Large intestine (tissue), 3 donors: ENCODE results near the gene SNX15. TPM values are rescaled to one million over a fixed set of nuclear protein-coding genes. Genes with fewer than 3 reads are reported as not detected.

Source experiments
- DNase-seq, 2 donors: peaks; one replicate each; pipeline versions ENCODE4 v3.0.0 to v3.0.0-alpha.2; 2013
- H3K27ac ChIP-seq: one replicate; pipeline ENCODE4 v1.5.1; 2013; ENCODE audit warnings: low read length
- H3K27me3 ChIP-seq: 2 replicates; pipeline ENCODE4 v1.6.1; 2013; ENCODE audit warnings: low read length; ENCODE audit not compliant: control insufficient read depth, insufficient read depth
- H3K36me3 ChIP-seq: 2 replicates; pipeline ENCODE4 v1.6.1; 2013; ENCODE audit warnings: low read length; ENCODE audit not compliant: control insufficient read depth, insufficient read depth
- H3K4me1 ChIP-seq: one replicate; pipeline ENCODE4 v1.6.1; 2013; ENCODE audit warnings: low read length; ENCODE audit not compliant: control insufficient read depth, insufficient read depth
- H3K4me3 ChIP-seq: one replicate; pipeline ENCODE4 v1.5.1; 2013; ENCODE audit warnings: low read length
- H3K9me3 ChIP-seq: one replicate; pipeline ENCODE4 v1.6.1; 2013; ENCODE audit warnings: mild to moderate bottlenecking, low read depth, low read length, moderate library complexity; ENCODE audit not compliant: control insufficient read depth
- WGBS: methylation state at CpG from one replicate; pipeline ENCODE4 v1.1.5; 2013; ENCODE audit warnings: low lambda C conversion rate; ENCODE audit not compliant: insufficient coverage; 5-methylcytosine and 5-hydroxymethylcytosine counted together
- polyA plus RNA-seq: library from polyadenylated mRNA; unstranded; fragments of 120-200 nt; gene quantifications from one replicate; pipeline ENCODE4 v1.2.1, GENCODE V29; 2013

SNX15 gene
- polyA plus RNA-seq, 1 donor, result 37.7 TPM

GRCh38 chr11:65065851-65066250 is 38.6 kb downstream of the SNX15 start:
- no CpG with 5 or more reads among the region's 7 CpGs for WGBS
- H3K4me1 ChIP-seq, result peaks cover 25% of the 10 kb centered on the region
- H3K27ac ChIP-seq, result peak overlapping the region; percentile 25

GRCh38 chr11:65066315-65066714 is 39.1 kb downstream of the SNX15 start:
- no peaks in the 10 kb centered on the region for H3K36me3 ChIP-seq
- H3K4me3 ChIP-seq, result no peak overlapping the region
- peak overlapping the region; percentile 25 for H3K27ac ChIP-seq
- no CpG with 5 or more reads among the region's 11 CpGs for WGBS
- peaks cover 25% of the 10 kb centered on the region for H3K4me1 ChIP-seq
- no peaks in the 10 kb centered on the region for H3K9me3 ChIP-seq
- no peak for DNase-seq
- no peaks in the 10 kb centered on the region for H3K27me3 ChIP-seq

More at GRCh38 chr11:65065851-65066250, 38.6 kb downstream of the SNX15 start:
- Histone ChIP-seq H3K9me3 (no peaks in the 10 kb centered on the region), H3K36me3 (no peaks in the 10 kb centered on the region), H3K27me3 (no peaks in the 10 kb centered on the region), H3K4me3 (no peak overlapping the region)
- peak in 1 of 2 donors; percentile 50 for DNase-seq

GRCh38 chr11:65066805-65067291 is 39.6 kb downstream of the SNX15 start:
- Histone ChIP-seq H3K9me3 (no peaks in the 10 kb centered on the region), H3K4me1 (peaks cover 25% of the 10 kb centered on the region), H3K4me3 (no peak overlapping the region), H3K27me3 (no peaks in the 10 kb centered on the region), H3K36me3 (no peaks in the 10 kb centered on the region), H3K27ac (no peak overlapping the region)
- no CpG with 5 or more reads among the region's 4 CpGs for whole genome bisulfite sequencing
- DNase-seq, result no peak

- H3K4me3 ChIP-seq, result no peak overlapping the region
Measured at GRCh38 chr11:65067446-65067845, 40.2 kb downstream of the SNX15 start.

GRCh38 chr11:65069217-65069616 is 42.0 kb downstream of the SNX15 start:
- H3K36me3 ChIP-seq, result no peaks in the 10 kb centered on the region
- peak in 1 of 2 donors; percentile 60 for DNase-seq
- peaks cover 25% of the 10 kb centered on the region for H3K4me1 ChIP-seq
- H3K27me3 ChIP-seq, result no peaks in the 10 kb centered on the region
- peak overlapping the region; percentile 11 for H3K27ac ChIP-seq
- no CpG with 5 or more reads among the region's 9 CpGs for WGBS
- no peak overlapping the region for H3K4me3 ChIP-seq
- H3K9me3 ChIP-seq, result no peaks in the 10 kb centered on the region

More at GRCh38 chr11:65067446-65067845, 40.2 kb downstream of the SNX15 start:
- no peak for DNase-seq
- Histone ChIP-seq H3K36me3 (no peaks in the 10 kb centered on the region), H3K4me1 (peaks cover 25% of the 10 kb centered on the region), H3K9me3 (no peaks in the 10 kb centered on the region), H3K27me3 (no peaks in the 10 kb centered on the region), H3K27ac (no peak overlapping the region)
- no CpG with 5 or more reads among the region's 10 CpGs for WGBS

- H3K4me3 ChIP-seq, result no peak overlapping the region
- no peaks in the 10 kb centered on the region for H3K9me3 ChIP-seq
- WGBS, result 100% methylated on average over 1 of the region's 4 CpGs
- no peaks in the 10 kb centered on the region for H3K36me3 ChIP-seq
- peaks cover 9% of the 10 kb centered on the region for H3K4me1 ChIP-seq
- H3K27me3 ChIP-seq, result no peaks in the 10 kb centered on the region
- no peak for DNase-seq
- H3K27ac ChIP-seq, result no peak overlapping the region
Measured at GRCh38 chr11:65071907-65072630, 44.8 kb downstream of the SNX15 start.

- H3K36me3 ChIP-seq, result no peaks in the 10 kb centered on the region
- no peak overlapping the region for H3K27ac ChIP-seq
- WGBS, result no CpG with 5 or more reads among the region's 1 CpG
- DNase-seq, result no peak
- H3K9me3 ChIP-seq, result no peaks in the 10 kb centered on the region
- no peaks in the 10 kb centered on the region for H3K27me3 ChIP-seq
- peaks cover 9% of the 10 kb centered on the region for H3K4me1 ChIP-seq
- H3K4me3 ChIP-seq, result no peak overlapping the region
Measured at GRCh38 chr11:65072631-65072966, 45.4 kb downstream of the SNX15 start.

GRCh38 chr11:65077451-65077850 is 50.2 kb downstream of the SNX15 start:
- DNase-seq, result no peak
- H3K36me3 ChIP-seq, result peaks cover 8% of the 10 kb centered on the region
- peaks cover 8% of the 10 kb centered on the region for H3K4me1 ChIP-seq
- H3K9me3 ChIP-seq, result no peaks in the 10 kb centered on the region
- no peak overlapping the region for H3K4me3 ChIP-seq
- WGBS, result no CpG with 5 or more reads among the region's 4 CpGs
- no peak overlapping the region for H3K27ac ChIP-seq
- H3K27me3 ChIP-seq, result no peaks in the 10 kb centered on the region

- no peak overlapping the region for H3K4me3 ChIP-seq
- peak; percentile 54 to 66 for DNase-seq
- H3K9me3 ChIP-seq, result no peaks in the 10 kb centered on the region
- no CpG with 5 or more reads among the region's 3 CpGs for WGBS
- H3K27ac ChIP-seq, result no peak overlapping the region
- peaks cover 8% of the 10 kb centered on the region for H3K4me1 ChIP-seq
- H3K36me3 ChIP-seq, result peaks cover 8% of the 10 kb centered on the region
- H3K27me3 ChIP-seq, result no peaks in the 10 kb centered on the region
Measured at GRCh38 chr11:65078151-65078550, 50.9 kb downstream of the SNX15 start.

GRCh38 chr11:65078786-65079342 is 51.6 kb downstream of the SNX15 start:
- WGBS, result no CpG with 5 or more reads among the region's 9 CpGs
- Histone ChIP-seq H3K4me1 (peaks cover 8% of the 10 kb centered on the region), H3K4me3 (no peak overlapping the region), H3K27me3 (no peaks in the 10 kb centered on the region), H3K9me3 (no peaks in the 10 kb centered on the region), H3K27ac (no peak overlapping the region), H3K36me3 (peaks cover 8% of the 10 kb centered on the region)
- no peak for DNase-seq
